ENCODE data around the gene FAM3A. TPM values are rescaled to one million over a fixed set of nuclear protein-coding genes. Genes with fewer than 3 reads are reported as not detected.

The FAM3A gene
- 38.3 and 43.5 TPM in 2 replicates for total RNA-seq

GRCh38 chrX:154515966-154516655 is at the start of gene FAM3A:
Gene FAM3A, minus strand, starts transcription at chrX:154516232. Its CDS starts 460 bp downstream, at chrX:154515772.

GRCh38 chrX:154547245-154548027 is 31.4 kb upstream of the FAM3A start, which contains the start of gene IKBKG:
Gene IKBKG, plus strand, starts transcription at chrX:154547620. Its CDS starts 4,383 bp downstream, at chrX:154552003.

GRCh38 chrX:154546354-154547244 is 30.6 kb upstream of the FAM3A start, which contains the start of gene G6PD:
Gene G6PD, minus strand, starts transcription at chrX:154546846. Its CDS starts 691 bp downstream, at chrX:154546155.

GRCh38 chrX:154490414-154491083 is 25.5 kb downstream of the FAM3A start, which contains the start of gene SLC10A3:
Gene SLC10A3, minus strand, starts transcription at chrX:154490629. Its CDS starts 1,689 bp downstream, at chrX:154488940.

GRCh38 chrX:154486396-154487207 is 29.4 kb downstream of the FAM3A start, which contains the start of gene UBL4A:
Gene UBL4A, minus strand, starts transcription at chrX:154486615. Its CDS starts 31 bp downstream, at chrX:154486584.

GRCh38 chrX:154478728-154479622 is 37.1 kb downstream of the FAM3A start, which contains the start of gene LAGE3:
Gene LAGE3, minus strand, starts transcription at chrX:154479281. Its CDS starts 366 bp downstream, at chrX:154478915.

GRCh38 chrX:154458116-154458953 is 57.7 kb downstream of the FAM3A start, which contains the start of gene PLXNA3:
Gene PLXNA3, plus strand, starts transcription at chrX:154458281. Its CDS starts 1,903 bp downstream, at chrX:154460184.

Other genes with a start within 250 kb of the FAM3A start
- gene TEX28, start 221.1 kb downstream of the FAM3A start, total RNA-seq, result 0.17 TPM in 1 of 2 replicates, not detected in the other
- gene TKTL1, start 220.4 kb downstream of the FAM3A start, total RNA-seq, result not detected in 2 replicates
- 1,846 and 2,620 TPM in 2 replicates for gene FLNA, start 141.6 kb downstream of the FAM3A start, total RNA-seq
- 25.6 and 29.4 TPM in 2 replicates for gene EMD, start 136.9 kb downstream of the FAM3A start, total RNA-seq
- 1,913 and 5,394 TPM in 2 replicates for gene RPL10, start 117.9 kb downstream of the FAM3A start, total RNA-seq
- 60.4 and 78.9 TPM in 2 replicates for gene DNASE1L1, start 107.0 kb downstream of the FAM3A start, total RNA-seq
- gene TAFAZZIN, start 104.7 kb downstream of the FAM3A start, total RNA-seq, result 17.7 and 23.0 TPM in 2 replicates
- gene ATP6AP1, start 87.6 kb downstream of the FAM3A start, total RNA-seq, result 68.9 and 89.0 TPM in 2 replicates
- gene GDI1, start 79.1 kb downstream of the FAM3A start, total RNA-seq, result 63.3 and 141 TPM in 2 replicates
- 73.3 and 85.2 TPM in 2 replicates for gene FAM50A, start 72.1 kb downstream of the FAM3A start, total RNA-seq
- gene PLXNA3, start 58.0 kb downstream of the FAM3A start, total RNA-seq, result 24.0 and 31.8 TPM in 2 replicates
- 22.3 and 23.5 TPM in 2 replicates for gene LAGE3, start 37.0 kb downstream of the FAM3A start, total RNA-seq
- 39.0 and 75.4 TPM in 2 replicates for gene UBL4A, start 29.6 kb downstream of the FAM3A start, total RNA-seq
- gene SLC10A3, start 25.6 kb downstream of the FAM3A start, total RNA-seq, result 21.1 and 33.6 TPM in 2 replicates
- 141 and 233 TPM in 2 replicates for gene G6PD, start 30.6 kb upstream of the FAM3A start, total RNA-seq
- gene IKBKG, start 31.4 kb upstream of the FAM3A start, total RNA-seq, result 26.5 and 28.6 TPM in 2 replicates
- not detected in 2 replicates for gene CTAG1A, start 68.9 kb upstream of the FAM3A start, total RNA-seq
- gene CTAG1B, start 103.0 kb upstream of the FAM3A start, total RNA-seq, result not detected in 2 replicates
- gene CTAG2, start 137.3 kb upstream of the FAM3A start, total RNA-seq, result not detected in 2 replicates
- 6.5 and 7.3 TPM in 2 replicates for gene GAB3, start 234.8 kb upstream of the FAM3A start, total RNA-seq
- gene DKC1, start 246.6 kb upstream of the FAM3A start, total RNA-seq, result 26.3 and 29.8 TPM in 2 replicates